HG02981 (cell line): ENCODE results near the gene COL9A2.

Source experiments
- ATAC-seq: cut with Tn5 transposase; IDR thresholded peaks from one replicate; pipeline ENCODE4 v1.9.1; 2021; ENCODE audit warnings: mild to moderate bottlenecking, moderate library complexity; ENCODE audit not compliant: unreplicated experiment

COL9A2 gene

DNA sequence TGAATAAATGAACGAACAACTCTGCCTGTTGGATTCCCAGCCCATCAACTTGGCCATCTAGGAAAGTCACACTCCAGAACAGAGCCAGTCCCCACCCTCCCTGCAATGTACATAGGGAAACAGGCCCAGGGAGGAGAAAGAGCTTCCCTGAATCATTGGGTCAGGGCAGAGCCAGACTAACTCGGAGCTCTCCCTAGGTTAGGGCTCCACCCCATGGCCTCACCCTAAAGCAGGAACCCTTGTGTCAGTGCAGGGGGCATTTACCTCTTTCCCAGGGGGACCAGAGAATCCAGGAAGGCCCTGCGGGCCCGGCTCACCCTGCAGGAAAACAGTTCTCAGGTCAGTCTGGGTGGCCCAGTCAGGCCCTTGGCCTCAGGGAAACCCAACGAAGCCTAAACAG is 11.6 kb downstream of the COL9A2 start:
- no peak for ATAC-seq

DNA sequence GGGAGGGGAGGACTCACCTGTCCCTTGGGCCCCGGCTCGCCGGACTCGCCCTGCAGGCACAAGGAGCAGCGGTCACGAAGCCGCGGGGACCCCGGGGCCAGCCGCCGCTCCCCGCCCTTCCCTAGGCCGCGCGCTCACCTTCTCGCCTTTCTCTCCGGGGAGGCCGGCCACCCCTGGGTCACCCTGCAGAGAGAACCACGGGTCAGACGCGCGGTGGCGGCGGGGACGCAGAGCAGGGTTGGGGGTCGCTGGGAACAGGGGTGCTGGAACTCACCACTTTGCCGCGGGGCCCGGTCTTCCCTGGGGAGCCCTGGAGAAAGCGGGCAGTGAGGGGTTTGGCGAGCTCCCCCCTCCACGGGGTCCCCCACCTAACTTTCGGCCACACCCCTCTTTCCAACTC is 13.3 kb downstream of the COL9A2 start:
- no peak for ATAC-seq

DNA sequence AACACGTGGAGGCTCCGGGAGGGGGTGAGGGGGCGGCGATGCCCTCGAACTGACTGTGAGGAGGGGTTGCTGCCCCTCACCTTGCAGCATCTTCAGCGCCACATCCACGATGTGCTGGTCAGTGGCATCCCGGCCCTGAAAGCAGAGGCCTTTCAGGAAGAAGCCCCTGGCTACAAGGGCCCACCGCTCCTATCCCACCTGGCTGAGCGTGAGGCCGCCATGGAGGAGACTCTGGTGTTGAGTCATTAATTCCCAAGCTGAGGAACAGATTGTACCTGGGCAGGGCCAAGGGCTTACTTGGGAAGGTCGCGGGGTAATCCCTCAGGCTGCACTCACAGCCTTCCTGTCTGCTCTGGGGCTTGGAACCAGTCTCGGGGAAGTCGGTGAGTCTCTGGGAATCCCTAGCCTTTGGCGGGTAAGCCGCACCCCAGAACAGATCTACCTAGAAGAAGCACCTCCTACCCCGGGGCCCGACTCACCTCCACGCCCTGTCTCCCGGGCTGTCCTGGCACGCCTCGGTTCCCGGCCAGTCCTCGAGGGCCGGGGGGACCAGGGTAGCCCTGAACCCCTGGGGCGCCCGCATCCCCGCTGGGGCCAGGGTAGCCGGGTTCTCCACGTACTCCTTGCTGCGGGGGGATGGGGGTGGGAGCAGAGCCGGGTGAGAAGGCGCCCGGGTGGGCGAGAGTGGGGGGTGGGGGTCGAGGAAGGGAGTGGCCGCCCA is 13.9 kb downstream of the COL9A2 start:
- no peak for ATAC-seq

DNA sequence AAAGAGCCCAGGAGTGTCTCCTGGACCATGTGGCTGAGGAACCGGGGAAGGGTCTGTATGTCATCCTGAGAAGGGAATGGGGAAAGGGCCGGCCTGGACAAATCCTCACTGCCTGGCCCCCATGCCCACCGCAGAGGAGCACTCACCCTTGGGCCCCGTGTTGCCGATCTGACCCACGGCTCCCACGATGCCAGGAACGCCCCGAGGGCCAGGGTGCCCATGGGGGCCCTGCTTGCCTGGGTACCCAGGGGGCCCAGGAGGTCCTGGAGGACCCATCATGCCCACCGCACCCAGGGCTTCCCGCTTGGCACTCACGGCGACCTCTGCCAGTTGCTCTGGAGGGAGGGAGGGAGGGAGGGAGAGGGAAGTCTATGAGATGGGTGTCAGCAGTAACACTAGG is 14.6 kb downstream of the COL9A2 start:
- no peak for ATAC-seq

DNA sequence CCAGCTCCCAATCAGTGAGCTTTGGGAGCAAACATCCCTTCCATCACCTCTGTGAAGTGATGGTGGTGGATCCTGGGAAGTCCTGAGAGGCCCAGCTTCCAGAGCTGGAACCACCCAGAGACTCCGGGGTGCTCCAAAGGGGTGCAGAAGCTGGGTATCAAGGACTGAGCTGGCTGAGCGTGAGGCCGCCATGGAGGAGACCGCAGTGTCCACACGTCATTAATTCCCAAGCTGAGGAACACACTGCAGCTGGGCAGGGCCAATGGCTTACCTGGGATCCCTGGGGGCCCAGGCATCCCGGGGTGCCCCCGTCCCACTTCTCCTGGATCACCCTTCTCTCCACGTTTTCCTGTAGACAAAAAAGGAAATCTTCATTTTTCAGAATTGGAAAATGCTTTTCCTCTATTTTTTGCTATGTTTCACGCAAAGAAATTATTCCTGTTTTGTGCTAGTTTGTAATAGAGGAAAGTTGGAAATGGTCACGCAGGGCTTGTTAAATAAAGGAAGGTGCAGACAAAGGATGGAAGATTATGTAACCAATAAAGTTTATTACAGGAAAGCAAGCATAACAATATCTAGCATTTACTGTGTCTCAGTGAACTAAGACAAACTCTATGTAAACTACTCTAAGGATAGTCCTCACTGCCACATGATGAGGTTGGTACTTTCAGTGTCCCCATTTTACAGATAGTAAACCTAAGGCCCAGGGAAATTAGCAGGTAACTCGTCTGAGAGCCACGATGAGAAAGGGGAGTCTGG is 15.4 kb downstream of the COL9A2 start:
- no peak for ATAC-seq

DNA sequence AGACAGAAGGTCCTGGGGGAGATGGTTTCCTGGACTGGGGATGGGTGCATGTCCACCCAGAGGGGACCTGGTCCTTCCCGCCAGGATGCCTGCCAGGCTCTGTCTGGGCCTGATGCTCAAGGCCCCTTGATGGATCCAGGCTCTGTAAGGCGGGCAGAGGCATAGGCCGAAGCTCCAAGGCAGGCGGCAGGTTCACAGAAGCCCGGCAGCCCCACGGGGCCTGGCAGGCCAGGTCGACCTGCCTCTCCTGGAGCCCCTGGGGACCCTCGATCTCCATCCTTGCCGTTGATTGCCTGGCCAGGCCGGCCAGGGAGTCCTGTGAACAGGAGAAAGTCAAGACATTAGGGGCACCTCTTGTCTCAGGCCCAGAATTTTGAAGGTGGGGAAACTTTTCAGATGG is 16.0 kb downstream of the COL9A2 start:
- ATAC-seq, result no peak

DNA sequence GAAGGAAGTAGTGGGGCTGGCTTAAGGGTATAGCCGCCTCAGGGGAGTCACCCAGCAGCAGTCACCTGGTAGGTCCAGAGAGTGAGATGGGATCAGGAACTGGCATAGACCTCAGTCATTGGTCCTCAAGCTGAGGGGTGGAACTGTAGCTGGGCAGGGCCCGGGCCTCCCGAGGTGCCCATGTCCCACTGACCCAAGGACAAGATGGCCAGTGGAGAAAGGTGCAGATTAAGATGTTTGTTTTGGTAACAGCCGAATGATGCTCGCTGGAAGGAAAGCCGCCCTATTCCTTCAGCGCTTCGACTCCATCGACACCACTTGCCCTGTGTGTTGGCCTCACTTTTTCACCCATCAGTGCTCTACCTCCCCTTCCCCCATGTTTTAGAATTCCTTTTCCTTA is 16.4 kb downstream of the COL9A2 start:
- ATAC-seq, result no peak

DNA sequence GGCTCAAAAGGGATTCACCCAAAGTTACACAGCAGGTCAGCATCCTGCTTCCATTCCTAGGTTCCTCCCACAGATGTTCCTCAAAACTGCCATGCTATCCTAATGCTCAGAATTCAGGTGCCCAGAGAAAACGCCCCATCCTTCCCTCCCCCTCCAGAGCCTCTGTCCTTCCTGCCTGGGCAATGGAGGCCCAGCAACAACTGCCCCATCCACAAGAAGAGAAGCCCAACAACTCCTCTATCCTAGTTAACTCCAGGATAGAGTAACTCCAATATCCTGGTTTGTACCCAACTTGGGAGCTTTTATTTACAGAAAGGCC is 16.9 kb downstream of the COL9A2 start:
- ATAC-seq, result no peak

DNA sequence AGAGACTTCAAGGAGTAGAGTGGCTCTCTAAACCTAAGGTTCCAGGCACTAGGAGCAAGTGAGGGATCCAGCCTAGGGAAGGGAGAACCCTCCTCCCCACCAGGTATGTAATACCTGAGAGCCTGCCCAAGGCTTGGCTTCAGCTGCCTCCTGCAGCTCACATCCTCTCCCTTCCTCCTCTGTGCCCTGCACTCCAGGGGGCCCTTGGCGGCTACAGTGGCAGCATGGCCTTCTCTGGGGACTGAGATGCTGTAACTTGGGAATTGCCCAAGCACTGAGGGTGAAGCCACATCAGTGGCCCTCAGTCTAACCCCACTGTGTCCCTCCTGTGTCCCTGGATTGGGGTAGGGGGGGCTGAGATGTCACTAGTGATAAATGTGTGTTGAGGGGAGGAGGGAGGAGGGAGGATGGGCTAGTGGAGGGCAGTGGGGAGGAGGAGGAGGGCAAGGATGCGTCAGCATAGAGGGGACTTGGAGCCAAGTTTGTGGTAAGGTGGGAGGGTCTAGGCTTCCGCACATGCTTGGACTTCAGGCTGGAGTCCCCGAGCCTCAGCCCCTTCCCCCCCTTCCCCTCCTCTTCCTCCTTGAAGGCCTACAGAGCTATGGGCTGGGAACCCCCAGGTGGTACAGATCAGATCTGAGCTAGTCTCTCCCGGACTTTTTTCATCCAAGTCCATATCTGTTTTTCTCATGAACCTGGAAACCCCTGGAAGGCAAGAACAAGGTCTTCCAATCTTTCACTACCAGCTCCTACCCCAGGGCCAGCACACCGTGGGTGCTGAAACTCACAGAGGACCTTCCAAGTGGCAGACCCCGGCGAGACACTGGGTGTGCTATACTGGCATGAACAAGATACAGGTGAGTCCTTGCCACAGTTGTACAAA is 17.5 kb downstream of the COL9A2 start:
- ATAC-seq, result no peak

DNA sequence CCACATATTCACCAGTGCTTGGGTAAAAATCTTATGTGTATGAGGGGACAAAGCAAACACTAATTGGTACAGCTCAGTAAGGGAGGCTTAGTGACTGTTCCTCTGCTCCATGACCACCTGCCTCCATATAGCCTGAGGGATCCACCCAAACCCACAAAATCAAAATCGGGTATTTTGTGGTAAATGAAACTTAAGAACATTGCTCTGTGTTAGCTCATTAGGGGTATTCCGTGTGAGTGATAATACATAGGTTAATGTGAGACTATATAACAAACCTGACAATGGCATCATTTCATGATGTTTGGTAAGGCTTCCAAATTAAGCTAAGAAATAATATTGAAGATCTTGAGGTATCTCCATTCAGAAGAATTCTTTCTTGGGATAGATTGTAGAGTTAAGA is 25.8 kb downstream of the COL9A2 start:
- no peak for ATAC-seq

DNA sequence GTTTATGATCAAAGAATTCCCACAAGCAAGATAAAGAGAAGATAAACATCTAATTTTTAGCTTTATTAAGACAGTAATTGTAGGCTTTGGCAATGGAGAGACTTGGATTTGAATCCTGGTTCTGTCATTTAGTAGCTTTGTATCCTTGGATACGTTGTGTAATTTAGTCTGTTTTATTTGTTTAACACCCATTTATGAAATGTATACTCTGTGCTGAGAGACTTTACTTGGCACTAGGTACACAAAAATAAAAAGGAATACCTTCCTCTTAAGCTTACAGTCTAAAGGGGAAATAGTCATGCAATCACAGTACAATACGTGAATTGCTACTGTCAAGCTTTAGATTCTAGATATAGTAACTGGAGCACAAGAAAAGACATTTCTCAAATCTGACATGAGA is 35.2 kb downstream of the COL9A2 start:
- ATAC-seq, result no peak

DNA sequence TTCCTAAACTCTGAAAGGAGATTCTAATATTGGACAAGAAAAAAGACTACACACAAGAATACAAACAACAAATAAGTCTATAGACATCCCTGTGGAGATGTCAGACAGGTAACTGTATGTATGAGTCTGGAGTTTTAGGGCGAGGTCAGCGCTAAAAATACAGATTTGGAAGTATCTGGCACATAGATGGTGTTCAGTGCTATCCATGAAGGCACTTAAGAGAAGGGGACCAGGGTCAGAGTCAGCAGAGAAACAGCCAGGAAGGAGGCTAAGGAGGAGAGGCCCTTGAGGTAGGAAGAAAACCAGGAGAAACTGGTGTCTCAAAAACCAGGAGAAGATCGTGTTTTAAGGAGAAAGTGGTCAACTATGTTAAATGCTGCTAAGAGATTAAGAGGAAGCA is 41.0 kb downstream of the COL9A2 start:
- ATAC-seq, result no peak

DNA sequence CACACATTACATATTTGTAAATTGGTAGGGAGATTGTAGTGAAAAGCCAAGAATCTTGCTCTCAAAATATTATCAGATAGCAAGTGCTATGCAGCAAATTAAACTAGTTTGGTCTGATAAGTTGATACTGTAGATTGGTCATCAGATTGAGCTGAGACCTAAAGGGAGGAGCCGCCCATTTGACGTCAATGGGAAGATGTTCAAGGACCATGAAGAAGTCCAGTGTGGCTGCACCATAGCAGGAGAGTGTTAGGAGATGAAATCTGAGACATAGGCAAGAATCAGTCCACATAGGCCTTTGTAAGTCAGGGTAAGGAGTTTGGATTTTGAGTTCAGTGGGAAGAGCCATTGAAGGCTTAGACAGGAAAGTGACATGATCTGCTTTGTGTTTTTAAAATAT is 42.8 kb downstream of the COL9A2 start:
- ATAC-seq, result no peak

DNA sequence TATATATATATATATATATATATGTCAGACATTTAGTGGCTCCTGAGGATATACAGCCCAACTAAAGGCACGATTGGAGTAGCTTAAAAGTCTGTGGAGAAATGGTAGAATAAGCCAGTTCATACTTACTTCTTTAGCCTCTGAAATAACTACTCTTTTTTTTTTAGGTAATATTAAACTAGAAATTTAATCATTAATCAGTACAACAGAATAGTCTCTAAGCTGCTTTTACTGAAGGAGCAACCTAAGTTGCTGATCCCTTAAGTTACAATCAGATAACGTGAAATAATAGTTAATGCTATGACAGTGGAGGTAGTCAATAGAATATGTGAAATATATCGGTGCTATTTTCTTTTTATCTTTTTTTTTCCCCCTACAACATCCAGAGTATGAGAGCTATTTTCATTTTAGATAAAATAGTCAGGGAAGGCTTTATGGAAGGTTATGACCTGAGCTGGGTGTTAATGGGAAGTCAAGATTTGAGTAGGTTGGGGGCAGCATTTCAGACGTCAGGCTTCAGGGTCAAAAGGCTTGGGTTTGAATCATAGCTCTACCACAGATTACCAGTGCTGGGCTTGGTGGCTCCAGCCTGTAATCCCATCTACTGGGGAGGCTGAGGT is 43.4 kb downstream of the COL9A2 start:
- no peak for ATAC-seq

DNA sequence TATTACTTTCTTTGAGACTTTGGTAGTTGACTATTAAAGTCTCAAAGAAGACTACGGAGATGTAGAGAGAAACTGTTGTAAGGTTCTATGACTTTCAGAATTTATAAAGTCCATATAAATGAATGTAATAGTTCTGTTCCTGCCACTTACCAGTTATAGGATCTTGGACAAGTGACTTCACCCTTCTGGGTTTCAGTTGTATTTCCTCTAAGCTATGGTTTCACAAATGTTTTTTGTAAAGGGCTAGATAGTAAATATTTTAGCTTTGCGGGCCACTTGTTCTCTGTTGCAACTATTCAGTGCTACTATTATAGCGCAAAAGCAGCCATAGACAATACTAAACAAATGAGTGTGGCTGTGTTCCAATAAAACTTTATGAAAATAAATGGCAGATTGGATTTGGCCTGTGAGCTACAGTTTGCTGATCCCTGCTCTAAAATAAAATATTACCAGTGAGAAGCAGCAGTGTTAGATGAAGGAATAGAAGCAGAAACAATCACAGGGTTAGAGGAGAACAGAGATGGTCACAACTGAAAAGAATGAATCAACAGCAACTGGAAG is 44.4 kb downstream of the COL9A2 start:
- no peak for ATAC-seq

DNA sequence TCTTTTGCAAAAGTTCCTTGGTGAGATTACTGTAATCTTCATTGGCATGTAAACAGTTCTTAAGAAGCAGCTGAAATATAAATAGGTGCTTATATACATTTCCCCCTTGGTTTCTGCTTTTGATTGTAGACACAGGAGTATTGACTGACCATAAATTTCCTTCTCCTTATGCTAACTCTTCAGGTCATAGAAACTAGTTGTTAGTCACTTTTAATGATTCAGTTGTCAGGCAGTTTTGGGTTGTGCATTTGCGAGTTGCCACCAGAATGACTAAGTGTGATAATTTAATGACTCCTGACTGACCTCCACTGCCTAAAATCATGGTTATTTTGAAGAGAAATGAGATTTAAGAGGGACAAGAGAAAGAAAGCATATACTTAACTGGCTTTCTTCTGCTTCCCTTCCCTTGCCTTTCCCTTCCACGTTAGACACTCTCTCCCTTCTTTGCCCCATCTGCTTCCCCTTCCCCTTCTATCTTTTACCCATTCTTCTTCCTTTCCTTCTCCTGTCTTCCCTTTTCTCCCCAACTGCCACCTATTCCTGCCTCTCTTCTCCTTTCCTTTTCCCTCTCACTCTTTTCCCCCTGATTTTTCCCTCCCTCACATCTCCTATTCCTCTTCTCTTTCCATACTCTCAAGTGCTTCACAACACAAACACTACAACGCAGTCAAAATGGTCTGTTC is 46.8 kb downstream of the COL9A2 start:
- ATAC-seq, result no peak

DNA sequence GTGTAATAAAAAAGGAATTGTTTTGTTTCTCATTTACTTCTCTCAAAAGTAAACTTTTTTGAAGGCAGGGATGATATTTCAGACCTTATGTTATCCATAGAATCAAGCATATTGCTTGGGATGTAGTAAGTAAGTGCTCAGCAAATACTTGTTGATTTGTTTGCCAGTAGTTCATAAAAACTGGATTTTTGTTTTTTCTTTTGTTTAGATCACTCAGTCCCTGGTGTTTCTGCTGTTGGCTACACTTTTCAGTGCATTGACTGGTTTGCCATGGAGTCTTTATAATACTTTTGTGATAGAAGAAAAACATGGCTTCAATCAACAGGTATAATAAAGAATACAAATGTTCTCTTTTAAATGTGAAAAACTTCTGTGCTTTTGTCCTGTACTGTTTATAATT is 48.9 kb downstream of the COL9A2 start:
- no peak for ATAC-seq

DNA sequence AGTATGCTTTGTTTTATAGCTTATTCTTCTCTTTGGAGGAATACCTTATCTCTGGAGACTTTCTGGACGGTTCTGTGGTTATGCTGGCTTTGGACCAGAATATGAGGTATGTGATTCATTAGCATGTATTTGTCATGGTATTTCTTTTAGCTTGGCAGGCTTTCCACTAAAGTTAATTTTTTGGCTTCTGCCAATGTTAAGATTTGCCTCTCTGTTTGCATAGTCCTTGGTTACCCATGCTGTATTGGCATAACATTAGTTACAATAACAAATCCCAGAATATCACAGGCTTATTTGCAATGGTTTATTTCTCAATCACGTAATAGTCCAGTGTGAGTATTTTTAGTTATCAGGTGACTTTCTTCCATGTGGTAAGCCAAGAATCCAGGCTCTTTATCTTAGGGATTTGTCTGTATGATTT is 49.3 kb downstream of the COL9A2 start:
- ATAC-seq, result no peak

DNA sequence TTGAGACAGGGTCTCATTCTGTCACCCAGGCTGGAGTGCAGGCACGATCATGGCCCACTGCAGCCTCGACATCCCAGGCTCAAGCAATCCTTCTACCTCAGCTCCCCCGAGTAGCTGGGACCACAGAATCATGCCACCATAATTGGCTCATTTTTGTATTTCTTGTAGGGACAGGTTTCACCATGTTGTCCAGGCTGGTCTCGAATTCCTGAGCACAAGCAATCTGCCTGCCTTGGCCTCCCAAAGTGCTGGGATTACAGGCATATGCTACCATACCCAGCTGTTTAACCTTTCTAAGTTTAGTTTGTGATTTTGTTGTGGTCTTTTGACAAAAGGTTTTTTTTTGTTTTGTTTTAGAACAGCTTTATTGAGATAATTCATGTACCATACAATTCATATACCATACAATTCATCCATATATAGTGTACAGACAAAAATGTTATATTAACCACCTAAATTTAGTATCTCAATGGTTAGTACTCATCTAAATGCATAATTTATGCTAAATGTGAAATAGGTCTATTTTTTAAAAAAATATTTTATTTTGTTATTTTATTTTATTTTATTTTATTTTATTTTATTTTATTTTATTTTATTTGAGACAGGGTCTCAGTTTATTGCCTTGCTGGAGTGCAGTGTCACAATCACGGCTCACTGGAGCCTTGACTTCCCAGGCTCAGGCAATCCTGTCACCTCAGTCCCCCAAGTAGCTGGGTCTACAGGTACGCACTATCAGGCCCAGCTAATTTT is 50.1 kb downstream of the COL9A2 start:
- ATAC-seq, result no peak

DNA sequence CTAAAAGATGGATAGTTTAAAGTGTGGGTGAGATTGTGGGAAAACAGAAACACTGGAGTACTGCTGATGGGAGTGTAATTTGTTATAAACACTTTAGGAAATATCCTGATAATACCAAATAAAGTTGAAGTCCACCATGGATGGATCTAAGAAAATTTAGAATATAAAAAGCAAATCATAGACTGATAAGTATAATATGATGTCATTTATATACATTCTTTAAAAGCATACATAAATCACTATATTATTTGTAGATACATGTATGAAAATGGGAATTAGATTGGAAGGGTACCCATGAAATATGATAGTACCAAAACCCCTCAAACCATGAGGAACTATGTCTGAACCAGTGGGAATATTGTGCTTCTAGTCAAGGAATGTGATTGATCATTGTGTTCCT is 51.2 kb downstream of the COL9A2 start:
- no peak for ATAC-seq
